Muscle of back (tissue), 11 donors: ENCODE results near the gene FRMD8. TPM values are rescaled to one million over a fixed set of nuclear protein-coding genes. Genes with fewer than 3 reads are reported as not detected.
A peak's percentile ranks its signal among the peaks of the same experiment; 100 is the strongest.
"Not testable (repeated sequence)": the region's sequence is repeated elsewhere in the genome, so short reads cannot be mapped to it uniquely, and the experiment has no call there.

Source experiments
- DNase-seq, 3 donors: peaks; one replicate each; pipeline versions ENCODE4 v3.0.0 to v3.0.0-alpha.2; 2013
- polyA plus RNA-seq, 10 donors: library from polyadenylated mRNA; unstranded; fragments of 120-200 nt; gene quantifications; one replicate each; pipeline ENCODE4 v1.2.1, GENCODE V29; 2013; ENCODE audit not compliant: insufficient read length in 10 of 10

Gene FRMD8
- polyA plus RNA-seq, 10 donors, result 7.4 to 12.7 (median 9.2) TPM

GRCh38 chr11:65412271-65413076 is 26.0 kb downstream of the FRMD8 start:
- DNase-seq, result no peak

GRCh38 chr11:65413077-65413664 is 26.7 kb downstream of the FRMD8 start:
- DNase-seq, result not testable (repeated sequence)

- DNase-seq, result peak in 1 of 3 donors; percentile 20
Observed at GRCh38 chr11:65414776-65415498, 28.5 kb downstream of the FRMD8 start.

- DNase-seq, result no peak
Observed at GRCh38 chr11:65415499-65416340, 29.3 kb downstream of the FRMD8 start.

- peak in 2 of 3 donors; percentile 92 to 95 for DNase-seq
Observed at GRCh38 chr11:65416341-65416824, 29.9 kb downstream of the FRMD8 start.

GRCh38 chr11:65416841-65417701 is 30.6 kb downstream of the FRMD8 start:
- DNase-seq, result peak in 1 of 3 donors; percentile 45

- peak in 1 of 3 donors; percentile 80 for DNase-seq
Observed at GRCh38 chr11:65417702-65418430, 31.4 kb downstream of the FRMD8 start.

GRCh38 chr11:65418431-65418680 is 31.9 kb downstream of the FRMD8 start:
- no peak for DNase-seq

- peak; percentile 95 to 99 (median 95) for DNase-seq
Observed at GRCh38 chr11:65418681-65419459, 32.4 kb downstream of the FRMD8 start.

GRCh38 chr11:65419460-65419771 is 33.0 kb downstream of the FRMD8 start:
- DNase-seq, result no peak

- DNase-seq, result peak; percentile 83 to 93 (median 83)
Observed at GRCh38 chr11:65419772-65420481, 33.5 kb downstream of the FRMD8 start.

- DNase-seq, result no peak
Observed at GRCh38 chr11:65420506-65420905, 34.1 kb downstream of the FRMD8 start.

GRCh38 chr11:65420979-65421793 is 34.7 kb downstream of the FRMD8 start:
- DNase-seq, result peak; percentile 87 to 95 (median 91)

- peak; percentile 97 to 98 (median 98) for DNase-seq
Observed at GRCh38 chr11:65421794-65422632, 35.6 kb downstream of the FRMD8 start.

- DNase-seq, result peak; percentile 94 to 95 (median 95)
Observed at GRCh38 chr11:65422633-65423515, 36.4 kb downstream of the FRMD8 start, which contains the start of gene NEAT1. Gene NEAT1 (plus strand): TSS chr11:65422798.
